HCT116 (cell line): Measurements from ENCODE around the gene LRP1B. TPM values are rescaled to one million over a fixed set of nuclear protein-coding genes. Genes with fewer than 3 reads are reported as not detected.

ENCODE experiments used
- ATAC-seq: fragments of 200-7000 bp; cut with Tn5 transposase; 2 replicates; pipeline ENCODE4 v1.9.1; 2020; ENCODE audit warnings: mild to moderate bottlenecking, moderate library complexity
- BruUV-seq: library from RNA; stranded (reverse); fragments of 400-500 nt; replicated peaks from 2 replicates; lab custom pipeline; 2021; lab: Mats Ljungman, UMichigan
- CTCF ChIA-PET: fragments of 300-600 bp; sonication (Branson Sonifier 250); formaldehyde crosslinking; loops from one replicate; lab custom pipeline; 2021; ENCODE audit warnings: antibody characterized with exemption; lab: Charles Lee
- POLR2A ChIA-PET: fragments of 300-600, 350-600 bp; sonication (Branson Sonifier 250); formaldehyde crosslinking; loops from one replicate; lab custom pipeline; 2021; ENCODE audit warnings: antibody characterized with exemption; lab: Charles Lee
- RAD21 ChIA-PET, 2 experiments: fragments of 300-600 bp; sonication (Branson Sonifier 250); formaldehyde crosslinking; loops; one replicate each; lab custom pipeline; 2023; ENCODE audit warnings: low total read pairs in 2 of 2; ENCODE audit not compliant: uncharacterized antibody in 2 of 2, unreplicated experiment in 2 of 2, low non-redundant PET in 1 of 2; lab: Charles Lee
- DNase-seq: peaks from one replicate; pipeline ENCODE4 v3.0.0-alpha.2; 2010; ENCODE audit warnings: low read depth, low spot score
- H2AFZ ChIP-seq: fragments of 200-600 bp; shearing (Covaris generic), sonication (generic); 2 replicates; pipeline ENCODE4 v1.6.1; 2017; ENCODE audit warnings: low read depth, mixed run types, mixed read lengths, antibody characterized with exemption, low read length; ENCODE audit not compliant: poor library complexity, severe bottlenecking
- H3K27ac ChIP-seq: 2 replicates; pipeline ENCODE4 v1.5.1; 2012; ENCODE audit warnings: low read depth, low read length
- H3K27me3 ChIP-seq: fragments of 200-600 bp; sonication (generic); 2 replicates; pipeline ENCODE4 v1.6.1; 2016; ENCODE audit warnings: mixed run types, low read length, mixed read lengths; ENCODE audit not compliant: insufficient read depth
- H3K36me3 ChIP-seq, 2 experiments: fragments of 200-500 bp in 1 of 2; fragments of 200-600 bp in 1 of 2; sonication (Bioruptor generic) in 1 of 2; sonication (generic) in 1 of 2; 2 replicates each; pipeline versions ENCODE4 v1.5.1 to v1.6.1; 2014 to 2016; ENCODE audit warnings: low read length in 2 of 2, inconsistent platforms in 1 of 2, mixed read lengths in 1 of 2, mixed run types in 1 of 2; ENCODE audit not compliant: insufficient read depth in 2 of 2, control insufficient read depth in 1 of 2
- H3K4me1 ChIP-seq, 2 experiments: fragments of 200-600 bp in 1 of 2; sonication (generic) in 1 of 2; 2 replicates each; pipeline versions ENCODE4 v1.5.1 to v1.6.1; 2012 to 2017; ENCODE audit warnings: low read length in 2 of 2, inconsistent platforms in 1 of 2, mild to moderate bottlenecking in 1 of 2, mixed read lengths in 1 of 2, mixed run types in 1 of 2, moderate library complexity in 1 of 2; ENCODE audit not compliant: insufficient read depth in 2 of 2, control insufficient read depth in 1 of 2
- H3K4me2 ChIP-seq: fragments of 200-600 bp; sonication (generic); 2 replicates; pipeline ENCODE4 v1.6.1; 2017; ENCODE audit warnings: mixed run types, low read length, mixed read lengths
- H3K4me3 ChIP-seq, 2 experiments: fragments of 200-600 bp in 1 of 2; sonication (generic) in 1 of 2; replicated peaks in 1 of 2; 2 replicates each; pipeline ENCODE4 v1.5.1; 2011 to 2016; ENCODE audit warnings: low read length in 2 of 2, control low read depth in 1 of 2, low read depth in 1 of 2, mild to moderate bottlenecking in 1 of 2, mixed read lengths in 1 of 2, mixed run types in 1 of 2
- H3K79me2 ChIP-seq: fragments of 200-600 bp; sonication (generic); 2 replicates; pipeline ENCODE4 v1.6.1; 2017; ENCODE audit warnings: mild to moderate bottlenecking, mixed run types, low read length, moderate library complexity, mixed read lengths; ENCODE audit not compliant: insufficient read depth
- H3K9ac ChIP-seq: fragments of 200-600 bp; sonication (generic); 2 replicates; pipeline ENCODE4 v1.6.1; 2016; ENCODE audit warnings: low read length, mixed read lengths
- H3K9me2 ChIP-seq: fragments of 200-600 bp; sonication (generic), shearing (Covaris generic); 2 replicates; pipeline ENCODE4 v1.6.1; 2017; ENCODE audit warnings: mixed run types, mild to moderate bottlenecking, moderate library complexity; ENCODE audit not compliant: insufficient read depth
- H3K9me3 ChIP-seq, 2 experiments: fragments of 200-500 bp in 1 of 2; fragments of 200-600 bp in 1 of 2; sonication (Bioruptor generic) in 1 of 2; sonication (generic) in 1 of 2; 2 replicates each; pipeline ENCODE4 v1.6.1; 2014 to 2017; ENCODE audit warnings: low read length in 2 of 2, mixed read lengths in 2 of 2, inconsistent platforms in 1 of 2, low read depth in 1 of 2, mild to moderate bottlenecking in 1 of 2, mixed run types in 1 of 2, moderate library complexity in 1 of 2; ENCODE audit not compliant: control insufficient read depth in 1 of 2, insufficient read depth in 1 of 2
- H4K20me1 ChIP-seq: fragments of 200-600 bp; sonication (generic), shearing (Covaris generic); 2 replicates; pipeline ENCODE4 v1.6.1; 2017; ENCODE audit warnings: mixed run types, mild to moderate bottlenecking, moderate library complexity; ENCODE audit not compliant: insufficient read depth
- CBX3 ChIP-seq: IDR thresholded peaks from 2 replicates; pipeline ENCODE4 v1.6.1; 2012; ENCODE audit warnings: low read depth
- CEBPB ChIP-seq: IDR thresholded peaks from 2 replicates; pipeline ENCODE4 v1.6.1; 2012; ENCODE audit warnings: low read depth
- CTCF ChIP-seq, 3 experiments: fragments of 200-600 bp in 1 of 3; sonication (generic) in 1 of 3; IDR thresholded peaks in 2 of 3; conservative IDR thresholded peaks in 1 of 3; 2 replicates each; pipeline ENCODE4 v1.5.1; 2012 to 2017; ENCODE audit warnings: low read depth in 2 of 3, low read length in 2 of 3, antibody characterized with exemption in 1 of 3, borderline replicate concordance in 1 of 3, control low read depth in 1 of 3, mild to moderate bottlenecking in 1 of 3, mixed read lengths in 1 of 3, mixed run types in 1 of 3, moderate library complexity in 1 of 3; ENCODE audit not compliant: insufficient read depth in 1 of 3
- EGR1 ChIP-seq: IDR thresholded peaks from 2 replicates; pipeline ENCODE4 v1.6.1; 2012; ENCODE audit warnings: low read depth
- ELF1 ChIP-seq: IDR thresholded peaks from 2 replicates; pipeline ENCODE4 v1.6.1; 2012; ENCODE audit warnings: low read depth, borderline replicate concordance
- EZH2 ChIP-seq: fragments of 200-600 bp; sonication (generic); IDR thresholded peaks from 2 replicates; pipeline ENCODE4 v1.6.1; 2017; ENCODE audit warnings: antibody characterized with exemption, mixed run types
- EZH2phosphoT487 ChIP-seq: fragments of 200-600 bp; IDR thresholded peaks from 2 replicates; pipeline ENCODE4 v1.6.1; 2018; ENCODE audit warnings: antibody characterized with exemption, borderline replicate concordance
- FOSL1 ChIP-seq: IDR thresholded peaks from 2 replicates; pipeline ENCODE4 v1.6.1; 2012; ENCODE audit warnings: low read depth
- JUND ChIP-seq: IDR thresholded peaks from 2 replicates; pipeline ENCODE4 v1.6.1; 2012
- MAX ChIP-seq: IDR thresholded peaks from 2 replicates; pipeline ENCODE4 v1.6.1; 2012
- POLR2A ChIP-seq: IDR thresholded peaks from 2 replicates; pipeline ENCODE4 v1.7.0; 2011; ENCODE audit warnings: borderline replicate concordance; ENCODE audit not compliant: insufficient read depth, insufficient read length; ENCODE audit errors: extremely low read depth
- REST ChIP-seq: IDR thresholded peaks from 2 replicates; pipeline ENCODE4 v1.6.1; 2012; ENCODE audit warnings: low read depth
- SIN3A ChIP-seq: IDR thresholded peaks from 2 replicates; pipeline ENCODE4 v1.6.1; 2012; ENCODE audit warnings: low read depth
- TCF7L2 ChIP-seq: IDR thresholded peaks from 2 replicates; pipeline ENCODE4 v1.7.0; 2011; ENCODE audit warnings: borderline replicate concordance, inconsistent platforms; ENCODE audit not compliant: insufficient read depth, insufficient read length; ENCODE audit errors: extremely low read depth
- YY1 ChIP-seq: IDR thresholded peaks from 2 replicates; pipeline ENCODE4 v1.6.1; 2011; ENCODE audit warnings: low read length, low read depth, moderate library complexity, mild to moderate bottlenecking; ENCODE audit not compliant: insufficient replicate concordance; ENCODE audit errors: extremely low read depth
- ZFX ChIP-seq: fragments of 450-650 bp; IDR thresholded peaks from 2 replicates; pipeline ENCODE4 v1.6.1; 2017
- intact Hi-C: fragments of 100-400 bp; cut with micrococcal nuclease; formaldehyde crosslinking; loops from 2 replicates; pipeline ENCODE4 v1.10.0; 2022
- total RNA-seq: library from RNA; stranded (reverse); gene quantifications from one replicate; pipeline ENCODE4 v1.2.1, GENCODE V29; 2021; ENCODE audit not compliant: unreplicated experiment

The LRP1B gene
- total RNA-seq, 1 experiment from 2014 or later = 0.34 TPM

GRCh38 chr2:142097711-142098110, 33.1 kb downstream of the LRP1B start:
- H3K4me3 ChIP-seq = no peak overlapping the region
- H3K9me2 ChIP-seq = no peaks in the 10 kb centered on the region; the same call in 1 of the 2 replicates
- no peaks in the 10 kb centered on the region for H3K9me3 ChIP-seq
- H3K27me3 ChIP-seq = no peaks in the 10 kb centered on the region
- no peaks in the 10 kb centered on the region for H3K79me2 ChIP-seq
- no peaks in the 10 kb centered on the region for H4K20me1 ChIP-seq
- intact Hi-C loops = no loop called here
- ChIA-PET CTCF (no interaction called here), RAD21 (no interaction called here), POLR2A (no interaction called here)
- no peak overlapping the region for H3K4me2 ChIP-seq
- no peaks in the 10 kb centered on the region for H3K36me3 ChIP-seq
- no TSS peak for BruUV-seq
- TF ChIP-seq POLR2A = no peak
- TF ChIP-seq ELF1 = no peak
- no peak for TF ChIP-seq CEBPB
- no peak for TF ChIP-seq EGR1
- TF ChIP-seq FOSL1 = no peak
- TF ChIP-seq JUND = no peak
- no peak for TF ChIP-seq SIN3A
- TF ChIP-seq EZH2 = no peak
- no peak for TF ChIP-seq MAX
- TF ChIP-seq YY1 = no peak
- TF ChIP-seq TCF7L2 = no peak
- no peak overlapping the region for H3K27ac ChIP-seq
- no peak overlapping the region for H3K9ac ChIP-seq
- no peak overlapping the region for H2AFZ ChIP-seq
- no peak for DNase-seq
- H3K4me1 ChIP-seq = no peaks in the 10 kb centered on the region; a peak in 1 of 4 replicates
- no peak for ATAC-seq

- no TSS peak for BruUV-seq
- ChIA-PET RAD21 (no interaction called here), POLR2A (no interaction called here), CTCF (no interaction called here)
- Histone ChIP-seq H3K79me2 (no peaks in the 10 kb centered on the region), H3K4me1 (no peaks in the 10 kb centered on the region), H3K27ac (no peak overlapping the region), H3K27me3 (no peaks in the 10 kb centered on the region), H4K20me1 (no peaks in the 10 kb centered on the region), H3K4me2 (no peak overlapping the region), H3K9ac (no peak overlapping the region), H3K9me2 (no peaks in the 10 kb centered on the region; the same call in 1 of the 2 replicates), H3K9me3 (no peaks in the 10 kb centered on the region), H3K4me3 (no peak overlapping the region), H3K36me3 (no peaks in the 10 kb centered on the region), H2AFZ (no peak overlapping the region)
- DNase-seq (no peak), ATAC-seq (no peak)
- intact Hi-C loops = no loop called here
- TF ChIP-seq CBX3 = no peak
- TF ChIP-seq EZH2 = no peak
- no peak for TF ChIP-seq JUND
- TF ChIP-seq EZH2phosphoT487 = no peak
- no peak for TF ChIP-seq MAX
- TF ChIP-seq EGR1 = no peak
- no peak for TF ChIP-seq SIN3A
- TF ChIP-seq POLR2A = no peak
- no peak for TF ChIP-seq REST
- no peak for TF ChIP-seq YY1
- TF ChIP-seq ZFX = no peak
- TF ChIP-seq CTCF (IDR thresholded peaks at IDR 0.05 in 2 of 3, conservative IDR thresholded peaks at IDR 0.05 in 1 of 3; ENCODE audit: borderline replicate concordance in 1 of 3, insufficient read depth in 1 of 3, low read depth in 2 of 3, low read length in 2 of 3) = no peak
These were observed 35.2 kb downstream of the LRP1B start for GRCh38 chr2:142095647-142096046.
